Parathyroid adenoma (tissue), 2 donors: ENCODE data around the gene RAB3IL1.

Experiments used
- H2AFZ ChIP-seq: fragments of 300-600 bp; sonication (generic); one replicate; pipeline ENCODE4 v1.7.0; 2017; ENCODE audit warnings: antibody characterized with exemption, mild to moderate bottlenecking
- H3K27ac ChIP-seq: fragments of 300-600 bp; sonication (generic); one replicate; pipeline ENCODE4 v1.7.0; 2017
- H3K27me3 ChIP-seq: fragments of 300-600 bp; sonication (generic); one replicate; pipeline ENCODE4 v1.7.0; 2017; ENCODE audit warnings: low read length; ENCODE audit not compliant: control insufficient read depth, insufficient read depth
- H3K36me3 ChIP-seq: fragments of 300-600 bp; sonication (generic); one replicate; pipeline ENCODE4 v1.7.0; 2017; ENCODE audit warnings: low read length; ENCODE audit not compliant: control insufficient read depth, insufficient read depth
- H3K4me1 ChIP-seq: fragments of 300-600 bp; sonication (generic); one replicate; pipeline ENCODE4 v1.7.0; 2017; ENCODE audit warnings: control low read depth
- H3K4me2 ChIP-seq: fragments of 300-600 bp; sonication (generic); one replicate; pipeline ENCODE4 v1.7.0; 2017; ENCODE audit warnings: low read length
- H3K4me3 ChIP-seq: fragments of 300-600 bp; sonication (generic); one replicate; pipeline ENCODE4 v1.7.0; 2017; ENCODE audit warnings: low read depth, low read length
- H3K79me2 ChIP-seq: fragments of 300-600 bp; sonication (generic); one replicate; pipeline ENCODE4 v1.7.0; 2017; ENCODE audit warnings: control low read depth
- H3K9ac ChIP-seq: fragments of 300-600 bp; sonication (generic); one replicate; pipeline ENCODE4 v1.7.0; 2017; ENCODE audit warnings: mild to moderate bottlenecking
- H3K9me3 ChIP-seq: fragments of 300-600 bp; sonication (generic); one replicate; pipeline ENCODE4 v1.7.0; 2017; ENCODE audit warnings: low read length; ENCODE audit not compliant: control insufficient read depth
- TF ChIP-seq, protein P1 (sequence below): fragments of 300-600 bp; sonication (generic); IDR thresholded peaks from one replicate; pipeline ENCODE4 v1.7.0; 2017; ENCODE audit warnings: antibody characterized with exemption, mild to moderate bottlenecking
- donor health status: primary hyperparathyroidism.

The RAB3IL1 gene

DNA sequence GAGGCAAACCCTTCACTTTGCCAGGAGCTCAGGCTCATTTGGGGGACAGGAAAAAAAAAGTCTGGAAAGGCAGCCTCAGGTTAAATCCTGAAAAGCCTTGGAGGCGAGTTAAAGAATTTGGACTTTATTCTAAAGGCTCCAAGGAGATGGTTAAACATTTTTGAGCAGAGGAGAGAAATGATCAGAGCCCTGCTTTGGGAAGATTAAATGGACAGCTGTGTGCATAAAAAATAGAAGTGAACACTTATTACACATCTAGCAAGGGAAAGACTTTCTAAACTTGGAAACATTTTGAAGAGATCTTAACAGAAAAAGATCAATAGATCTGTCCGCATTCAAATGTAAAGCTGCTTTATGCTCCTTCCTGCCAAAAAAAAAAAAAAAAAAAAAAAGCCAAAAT is 8.4 kb upstream of the RAB3IL1 start:
- peaks cover 12% of the 10 kb centered on the region for H3K4me1 ChIP-seq
- no peaks in the 10 kb centered on the region for H3K27me3 ChIP-seq
- no peak overlapping the region for H3K4me2 ChIP-seq
- H3K9ac ChIP-seq = no peak overlapping the region
- no peak overlapping the region for H3K27ac ChIP-seq
- TF ChIP-seq, protein P1, sequence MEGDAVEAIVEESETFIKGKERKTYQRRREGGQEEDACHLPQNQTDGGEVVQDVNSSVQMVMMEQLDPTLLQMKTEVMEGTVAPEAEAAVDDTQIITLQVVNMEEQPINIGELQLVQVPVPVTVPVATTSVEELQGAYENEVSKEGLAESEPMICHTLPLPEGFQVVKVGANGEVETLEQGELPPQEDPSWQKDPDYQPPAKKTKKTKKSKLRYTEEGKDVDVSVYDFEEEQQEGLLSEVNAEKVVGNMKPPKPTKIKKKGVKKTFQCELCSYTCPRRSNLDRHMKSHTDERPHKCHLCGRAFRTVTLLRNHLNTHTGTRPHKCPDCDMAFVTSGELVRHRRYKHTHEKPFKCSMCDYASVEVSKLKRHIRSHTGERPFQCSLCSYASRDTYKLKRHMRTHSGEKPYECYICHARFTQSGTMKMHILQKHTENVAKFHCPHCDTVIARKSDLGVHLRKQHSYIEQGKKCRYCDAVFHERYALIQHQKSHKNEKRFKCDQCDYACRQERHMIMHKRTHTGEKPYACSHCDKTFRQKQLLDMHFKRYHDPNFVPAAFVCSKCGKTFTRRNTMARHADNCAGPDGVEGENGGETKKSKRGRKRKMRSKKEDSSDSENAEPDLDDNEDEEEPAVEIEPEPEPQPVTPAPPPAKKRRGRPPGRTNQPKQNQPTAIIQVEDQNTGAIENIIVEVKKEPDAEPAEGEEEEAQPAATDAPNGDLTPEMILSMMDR = no peak
- no peaks in the 10 kb centered on the region for H3K79me2 ChIP-seq
- H3K9me3 ChIP-seq = no peaks in the 10 kb centered on the region
- H3K36me3 ChIP-seq = no peaks in the 10 kb centered on the region
- no peak overlapping the region for H2AFZ ChIP-seq
- H3K4me3 ChIP-seq = no peak overlapping the region

DNA sequence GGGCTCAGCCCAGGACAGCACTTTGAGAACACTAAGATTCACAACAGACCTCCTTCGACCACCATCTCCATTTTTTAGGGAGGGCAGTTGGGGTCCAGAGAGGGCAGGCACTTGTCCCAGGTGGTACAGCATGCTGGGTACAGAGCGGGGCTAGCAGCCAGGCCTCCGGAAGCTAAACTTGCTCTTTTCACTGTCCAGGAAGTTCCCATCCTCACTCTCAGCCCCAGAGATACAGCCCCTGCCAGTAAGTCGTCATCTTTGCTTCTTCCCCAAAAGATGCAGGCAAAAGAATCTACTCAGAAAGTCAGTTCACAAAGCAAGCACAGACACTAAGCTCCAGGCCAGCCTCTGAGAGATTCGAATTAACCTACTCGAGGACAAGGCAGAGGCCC is 6.7 kb upstream of the RAB3IL1 start:
- Histone ChIP-seq H3K4me2 (no peak overlapping the region), H3K9me3 (no peaks in the 10 kb centered on the region), H3K36me3 (no peaks in the 10 kb centered on the region), H2AFZ (peak overlapping the region; percentile 71), H3K27ac (peak overlapping the region; percentile 78), H3K9ac (no peak overlapping the region), H3K27me3 (no peaks in the 10 kb centered on the region), H3K4me1 (peaks cover 12% of the 10 kb centered on the region), H3K79me2 (no peaks in the 10 kb centered on the region), H3K4me3 (no peak overlapping the region)
- TF ChIP-seq, protein P1 = no peak

DNA sequence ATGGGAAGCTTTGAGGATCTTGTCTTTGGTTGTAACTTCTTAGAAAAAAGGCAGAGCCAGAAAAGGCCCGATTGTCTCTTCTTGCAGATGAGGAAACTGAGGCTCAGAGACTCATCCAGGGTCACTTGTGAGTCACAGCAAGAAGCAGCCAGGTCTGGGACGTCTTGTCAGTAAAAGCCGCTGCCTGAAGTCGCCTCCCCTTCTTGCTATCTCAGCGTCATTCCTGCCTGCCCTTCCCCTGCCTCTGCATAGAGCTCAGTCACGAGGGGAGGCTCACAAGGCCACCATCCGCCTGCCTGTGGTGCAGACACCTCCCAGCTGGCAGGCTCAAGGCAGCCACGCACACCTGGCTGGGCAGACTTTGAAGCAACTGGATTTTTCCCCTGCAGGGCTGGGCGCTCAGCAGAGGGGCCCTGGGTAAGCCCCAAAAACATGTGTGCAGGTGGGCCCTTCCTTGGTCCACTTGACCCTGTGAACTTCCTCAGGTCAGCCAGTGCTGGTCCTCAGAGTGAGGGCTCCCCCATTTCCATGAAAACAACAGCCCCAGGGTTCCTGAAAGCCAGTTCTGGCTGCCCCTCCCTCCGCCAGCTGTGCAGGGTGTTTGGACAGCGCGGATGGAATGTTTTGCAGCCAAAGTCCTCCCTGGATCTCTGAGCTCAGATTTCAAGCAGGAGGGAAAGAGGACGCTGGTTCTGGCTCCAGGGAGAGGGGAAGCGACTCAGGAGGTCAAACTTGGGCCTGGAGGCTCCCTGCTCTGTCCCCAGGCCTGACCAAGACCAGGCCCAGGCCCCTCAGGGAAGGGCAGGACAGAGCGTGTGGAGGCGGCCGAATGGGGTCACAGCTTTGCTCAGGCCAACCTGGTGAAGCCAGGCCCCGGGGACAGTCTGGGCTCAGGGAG is 6.0 kb upstream of the RAB3IL1 start:
- no peak overlapping the region for H3K4me2 ChIP-seq
- no peaks in the 10 kb centered on the region for H3K9me3 ChIP-seq
- H3K9ac ChIP-seq = no peak overlapping the region
- peak overlapping the region; percentile 71 for H2AFZ ChIP-seq
- H3K4me3 ChIP-seq = no peak overlapping the region
- TF ChIP-seq, protein P1 = no peak
- H3K36me3 ChIP-seq = no peaks in the 10 kb centered on the region
- no peaks in the 10 kb centered on the region for H3K79me2 ChIP-seq
- no peaks in the 10 kb centered on the region for H3K27me3 ChIP-seq
- peak overlapping the region; percentile 78 for H3K27ac ChIP-seq
- H3K4me1 ChIP-seq = peaks cover 12% of the 10 kb centered on the region

DNA sequence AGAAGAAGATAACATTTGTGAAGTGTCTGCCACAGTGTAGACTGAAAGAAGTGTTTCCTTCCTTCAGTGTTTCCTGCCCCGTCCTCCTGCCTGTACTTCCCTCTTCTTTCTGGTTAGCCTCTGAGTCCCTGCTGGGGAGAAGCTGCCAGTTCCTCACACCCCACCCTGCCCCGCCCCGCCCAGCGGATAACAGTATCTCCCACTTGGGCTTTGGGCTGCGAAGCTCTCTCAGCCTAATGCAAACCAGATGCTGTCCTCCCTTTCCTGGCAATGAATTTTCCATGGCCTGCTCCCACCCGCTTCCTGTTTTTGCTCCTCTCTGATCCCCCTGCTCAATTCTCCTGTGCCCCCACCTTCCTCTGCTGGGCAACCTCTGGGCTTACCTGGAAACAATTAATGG is 5.2 kb upstream of the RAB3IL1 start:
- H3K79me2 ChIP-seq = no peaks in the 10 kb centered on the region
- no peaks in the 10 kb centered on the region for H3K27me3 ChIP-seq
- H3K9ac ChIP-seq = no peak overlapping the region
- peak overlapping the region; percentile 78 for H3K27ac ChIP-seq
- H3K4me1 ChIP-seq = peaks cover 12% of the 10 kb centered on the region
- no peaks in the 10 kb centered on the region for H3K9me3 ChIP-seq
- TF ChIP-seq, protein P1 = no peak
- no peak overlapping the region for H3K4me3 ChIP-seq
- H2AFZ ChIP-seq = no peak overlapping the region
- H3K36me3 ChIP-seq = no peaks in the 10 kb centered on the region
- H3K4me2 ChIP-seq = no peak overlapping the region

DNA sequence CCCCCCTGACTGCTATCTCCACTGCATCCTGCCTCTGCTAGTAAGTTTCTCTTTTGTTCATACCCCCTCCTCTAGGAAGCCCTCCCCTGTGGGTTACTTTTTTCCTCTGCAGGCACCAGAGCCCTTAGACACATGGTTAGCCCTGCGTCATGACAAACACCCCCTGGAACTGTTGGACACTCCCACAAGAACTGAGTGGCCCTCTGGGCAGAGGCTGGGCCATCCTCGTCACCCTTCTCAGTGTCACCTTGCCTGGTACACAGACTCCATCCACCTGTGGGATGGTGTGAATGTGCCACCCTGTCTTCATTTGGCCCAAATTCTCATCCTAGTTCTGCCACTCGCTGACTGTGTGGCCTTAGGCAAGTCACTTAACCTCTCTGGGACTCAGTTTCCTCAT is 4.1 kb upstream of the RAB3IL1 start:
- peaks cover 12% of the 10 kb centered on the region for H3K4me1 ChIP-seq
- TF ChIP-seq, protein P1 = no peak

More for the DNA sequence above, 4.1 kb upstream of the RAB3IL1 start:
- no peak overlapping the region for H2AFZ ChIP-seq
- H3K4me2 ChIP-seq = no peak overlapping the region
- no peaks in the 10 kb centered on the region for H3K36me3 ChIP-seq
- no peaks in the 10 kb centered on the region for H3K9me3 ChIP-seq
- H3K27me3 ChIP-seq = no peaks in the 10 kb centered on the region
- no peak overlapping the region for H3K9ac ChIP-seq
- H3K4me3 ChIP-seq = no peak overlapping the region
- no peaks in the 10 kb centered on the region for H3K79me2 ChIP-seq
- no peak overlapping the region for H3K27ac ChIP-seq
